HG02884 (cell line): ENCODE measurements around the gene NTF3.

Experiments
- ATAC-seq: cut with Tn5 transposase; IDR thresholded peaks from one replicate; pipeline ENCODE4 v1.9.1; 2021; ENCODE audit warnings: mild to moderate bottlenecking, moderate library complexity; ENCODE audit not compliant: unreplicated experiment

The NTF3 gene

GRCh38 chr12:5430641-5431603 is 986 bp upstream of the NTF3 start:
- no peak for ATAC-seq

DNA sequence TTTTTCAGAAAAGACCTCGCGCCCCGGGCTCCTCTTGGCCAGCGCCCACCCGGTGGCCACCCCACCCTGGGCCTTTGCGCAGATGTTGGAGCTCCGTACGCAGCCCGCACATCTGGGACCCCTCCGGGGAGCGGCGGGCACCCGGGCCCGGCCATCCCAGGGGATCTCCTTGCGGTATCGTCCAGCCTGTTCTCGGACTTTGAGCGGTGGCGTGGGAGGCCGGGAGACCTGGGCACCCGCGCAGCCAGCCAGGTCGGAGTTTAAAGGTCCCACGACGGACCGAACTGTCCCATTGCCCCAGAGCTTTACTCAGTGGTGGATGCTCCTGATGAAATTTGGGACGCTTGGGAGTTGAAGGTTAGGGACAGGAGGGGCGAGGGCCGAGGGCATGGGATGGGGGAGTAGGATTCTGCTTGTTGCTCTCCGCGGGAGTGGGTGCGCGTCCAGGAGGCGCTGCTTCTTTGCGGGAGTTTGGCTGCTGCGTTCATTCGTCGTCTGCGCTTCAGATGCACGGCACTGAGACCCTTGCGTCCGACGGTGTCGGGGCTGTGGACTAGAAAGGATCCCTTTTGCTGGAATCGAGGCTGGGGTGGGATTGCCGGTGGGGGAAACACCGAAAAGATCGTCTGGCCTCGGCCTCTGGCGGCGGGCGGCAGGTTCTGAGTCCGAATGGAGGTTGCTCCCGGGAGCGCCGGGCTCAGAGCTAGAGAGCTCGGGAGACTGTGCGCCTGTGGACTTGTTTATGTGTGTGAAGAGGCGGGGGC is 1.4 kb downstream of the NTF3 start:
- no peak for ATAC-seq

DNA sequence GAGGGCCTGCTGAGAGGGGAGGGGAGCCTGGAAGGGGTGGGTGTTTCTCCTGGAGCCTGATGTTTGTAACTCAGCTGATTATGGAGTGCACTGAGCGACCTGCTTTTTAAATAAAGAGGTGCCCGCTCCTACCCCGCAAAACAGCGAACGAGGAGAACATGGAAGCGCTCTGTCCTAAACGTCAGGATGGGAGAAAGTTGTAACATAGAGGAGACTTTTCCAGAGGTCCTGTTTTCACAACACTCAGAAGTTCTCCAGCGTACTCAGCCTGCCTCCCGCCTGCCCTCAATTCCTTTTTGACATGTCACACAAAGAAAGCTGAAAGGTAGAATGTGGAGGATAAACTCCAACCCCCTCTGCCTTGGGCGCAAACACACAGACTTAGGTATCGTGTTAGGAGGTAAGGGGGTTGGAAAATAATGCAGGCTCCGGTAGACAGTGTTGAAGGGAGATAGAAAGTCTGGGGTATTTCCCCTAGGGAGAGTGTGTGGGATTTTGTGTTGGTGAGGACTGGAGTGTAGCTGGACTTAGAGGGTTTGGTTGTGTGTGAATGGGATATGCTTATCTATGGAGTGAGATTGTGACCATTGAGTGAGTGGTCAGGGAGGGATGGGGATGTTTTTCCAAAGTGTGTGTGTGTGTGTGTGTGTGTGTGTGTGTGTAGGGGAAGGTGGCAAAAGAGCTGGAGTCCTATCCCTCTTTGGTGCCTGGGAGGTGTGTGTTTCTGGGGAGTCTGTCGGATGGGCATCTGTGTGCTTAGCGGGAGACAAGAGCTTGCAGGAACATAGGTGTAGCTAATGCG is 2.1 kb downstream of the NTF3 start:
- no peak for ATAC-seq

- ATAC-seq: no peak
These were observed 3.0 kb downstream of the NTF3 start for GRCh38 chr12:5434647-5435560.

- no peak for ATAC-seq
These were observed 5.3 kb downstream of the NTF3 start for GRCh38 chr12:5437182-5437583.

DNA sequence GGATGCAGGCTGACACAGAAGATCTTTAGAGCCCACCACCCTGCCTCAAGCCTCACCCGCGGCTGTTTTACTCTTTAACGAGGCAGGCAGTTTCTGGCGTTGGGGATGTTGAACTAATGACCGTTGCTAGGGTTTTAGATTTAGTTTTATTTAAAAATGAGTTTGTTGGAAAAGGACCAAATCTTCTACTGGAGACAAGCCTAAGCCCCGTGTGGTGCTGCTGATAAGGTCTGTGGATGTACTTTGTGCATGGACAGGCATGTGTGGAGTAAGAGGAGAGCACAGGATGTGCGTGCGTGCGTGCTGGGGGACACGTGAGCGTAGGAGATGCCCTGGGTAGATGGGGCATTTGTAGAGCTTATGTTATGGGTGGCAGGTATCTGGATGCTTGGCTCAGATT is 5.7 kb downstream of the NTF3 start:
- no peak for ATAC-seq

GRCh38 chr12:5438671-5439200 is 6.8 kb downstream of the NTF3 start:
- ATAC-seq: no peak

GRCh38 chr12:5439371-5439771 is 7.5 kb downstream of the NTF3 start:
- no peak for ATAC-seq

- no peak for ATAC-seq
These were observed 7.9 kb downstream of the NTF3 start for GRCh38 chr12:5439788-5440300.

- ATAC-seq: no peak
These were observed 9.1 kb downstream of the NTF3 start for GRCh38 chr12:5440978-5441377.

GRCh38 chr12:5441497-5442236 is 9.8 kb downstream of the NTF3 start:
- ATAC-seq: no peak

DNA sequence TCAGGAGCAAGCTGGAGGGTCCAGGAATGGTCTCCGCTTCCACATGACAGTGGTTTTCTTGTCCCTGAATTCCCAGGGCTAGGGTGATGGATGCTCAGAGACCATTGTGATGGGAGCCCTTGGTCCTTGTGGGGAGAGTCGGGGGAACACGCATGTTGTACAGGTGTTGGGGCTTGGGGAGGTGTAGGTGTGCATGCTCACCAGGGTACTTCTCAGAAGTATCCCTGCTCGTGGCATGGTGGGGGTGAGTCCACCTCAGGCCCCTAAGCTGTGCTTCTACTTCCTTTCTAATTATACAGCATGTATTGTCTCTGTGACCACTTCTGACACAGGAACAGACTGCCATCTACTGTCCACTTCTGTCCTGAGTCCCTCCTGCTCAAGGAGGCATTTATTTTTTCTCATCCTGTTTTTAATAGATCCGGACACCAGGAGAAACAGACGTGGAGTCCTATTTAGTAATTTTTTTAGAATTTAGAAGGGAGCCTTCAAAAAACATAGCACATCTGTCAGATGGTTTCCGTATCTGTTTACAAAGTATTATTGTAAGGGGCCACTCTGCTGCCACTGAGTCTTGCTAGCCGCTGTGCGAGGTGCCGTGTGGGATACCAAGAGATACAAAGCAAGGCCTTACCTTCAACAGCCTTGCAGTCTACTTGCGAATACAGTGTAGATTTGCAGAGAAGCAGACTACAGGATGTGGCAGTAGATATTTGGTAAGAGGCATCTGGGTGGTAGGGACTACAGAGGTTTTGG is 10.5 kb downstream of the NTF3 start:
- no peak for ATAC-seq

DNA sequence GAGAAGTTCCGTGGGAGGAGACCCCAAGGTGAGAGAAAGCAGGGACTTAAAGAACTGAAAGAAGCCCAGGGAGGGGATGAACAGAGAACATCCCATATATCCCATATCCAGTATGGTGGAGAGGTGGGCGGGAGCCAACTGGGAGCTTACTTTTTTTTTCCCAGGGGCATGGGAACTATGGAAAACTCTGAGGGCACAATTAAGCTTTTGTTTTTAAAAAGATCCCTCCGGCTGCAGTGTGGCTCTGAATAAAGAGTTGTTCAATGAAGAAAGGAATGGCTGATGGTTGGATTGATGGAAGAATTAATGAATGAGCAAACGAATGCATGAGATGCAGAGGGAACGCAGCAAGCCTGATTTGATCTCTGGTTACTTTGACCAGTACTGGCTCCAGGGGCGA is 12.6 kb downstream of the NTF3 start:
- ATAC-seq: no peak

DNA sequence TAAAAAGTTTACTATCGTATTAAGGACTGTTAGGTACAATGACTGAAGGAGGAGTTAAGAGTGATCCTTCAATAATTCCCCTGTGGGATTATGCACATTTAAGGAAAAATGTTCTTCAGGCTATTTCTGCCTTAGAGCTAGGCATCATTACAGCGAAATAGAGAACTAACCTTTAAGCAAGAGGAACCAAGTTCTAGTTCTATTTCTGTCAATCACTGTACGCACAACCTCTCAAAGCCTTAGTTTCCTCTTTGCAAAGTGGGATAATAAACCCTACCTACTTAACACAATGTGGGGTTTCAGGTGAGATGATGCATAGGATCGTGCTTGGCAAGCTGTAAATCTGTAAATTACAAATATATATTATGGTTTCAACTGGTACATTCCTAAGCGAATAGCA is 15.4 kb downstream of the NTF3 start:
- ATAC-seq: no peak

DNA sequence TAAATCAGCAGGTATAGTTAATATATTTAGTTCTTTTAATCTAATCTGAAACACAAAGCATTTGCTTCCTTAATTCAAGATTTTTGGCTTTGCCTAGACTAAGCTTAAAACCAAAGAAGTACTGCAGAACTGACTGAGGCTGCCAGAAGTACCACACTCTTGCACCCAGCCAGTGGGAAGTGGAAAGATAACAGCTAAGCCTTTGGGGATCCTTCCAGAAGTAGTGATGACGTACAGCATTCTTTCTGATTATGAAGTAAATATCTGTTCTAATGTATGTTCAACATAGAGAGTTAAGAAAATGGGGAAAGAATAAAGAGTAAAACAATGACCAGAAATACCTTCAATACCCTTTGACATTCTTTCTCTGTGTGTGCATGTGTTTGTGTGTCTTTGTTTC is 19.3 kb downstream of the NTF3 start:
- ATAC-seq: no peak

DNA sequence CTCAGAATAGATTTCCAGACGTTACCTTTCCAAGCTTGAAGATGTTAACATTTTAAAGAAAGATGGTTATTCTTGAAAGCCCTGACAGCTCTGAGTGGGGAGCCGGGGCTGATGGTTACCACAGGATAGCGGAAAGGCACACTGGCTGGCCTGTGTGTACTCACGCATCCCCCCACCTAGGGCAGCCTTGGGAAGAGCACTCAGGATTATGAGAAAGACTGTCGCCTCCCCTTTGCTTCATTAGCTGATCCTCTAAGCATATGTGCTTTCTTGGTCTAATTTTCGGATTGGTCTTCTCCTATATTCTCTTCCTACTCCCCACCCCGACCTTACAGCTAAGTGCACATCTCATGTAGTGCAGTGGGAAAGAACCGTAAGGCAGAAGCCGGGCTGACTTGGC is 20.7 kb downstream of the NTF3 start:
- ATAC-seq: no peak

DNA sequence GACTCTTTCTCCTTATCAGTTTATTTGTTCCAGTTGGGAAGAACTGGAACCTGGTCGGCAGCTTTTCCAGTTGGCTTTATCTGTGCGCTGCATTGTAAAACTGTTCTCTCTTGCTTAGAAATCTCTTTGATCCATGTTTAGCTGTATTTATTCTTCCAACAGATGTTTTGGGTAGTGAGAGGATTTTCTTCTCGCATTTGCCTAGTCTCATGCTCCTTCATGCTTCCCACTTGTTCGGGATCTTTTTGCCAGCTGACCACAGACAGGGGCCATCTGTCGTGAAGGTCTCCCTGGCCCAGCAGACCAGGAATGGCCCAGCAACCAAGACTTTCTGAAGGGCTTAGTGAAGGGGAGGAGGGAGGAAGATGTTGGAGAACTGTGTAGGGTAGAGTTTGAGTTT is 21.6 kb downstream of the NTF3 start:
- no peak for ATAC-seq

- no peak for ATAC-seq
These were observed 23.1 kb downstream of the NTF3 start for GRCh38 chr12:5455045-5455444.
